ENCODE data around the gene MTUS2.
"Not testable (repeated sequence)": the region's sequence is repeated elsewhere in the genome, so short reads cannot be mapped to it uniquely, and the experiment has no call there.

Gene MTUS2

DNA sequence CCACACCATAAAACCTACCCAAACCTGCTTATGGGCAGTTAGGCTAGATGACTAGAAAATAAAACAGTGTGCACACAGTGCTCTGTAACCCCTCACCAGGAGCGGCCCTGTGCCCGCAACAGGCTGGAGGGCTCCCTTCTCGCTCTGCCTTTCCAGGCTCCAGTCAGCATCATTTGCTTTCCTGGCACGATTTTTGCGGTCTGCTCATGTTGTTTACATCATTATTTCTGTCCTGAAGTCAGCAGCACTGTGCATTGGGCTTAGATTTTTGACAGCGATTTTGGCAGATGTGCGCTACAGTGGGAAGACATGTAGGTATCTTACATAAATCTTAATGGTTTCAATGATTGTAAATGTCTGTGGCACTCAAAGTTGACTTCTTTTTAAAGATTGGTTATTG lies 344.0 kb downstream of the MTUS2 start:
- DNase-seq (ENCODE audit: low spot score) = no peak

DNA sequence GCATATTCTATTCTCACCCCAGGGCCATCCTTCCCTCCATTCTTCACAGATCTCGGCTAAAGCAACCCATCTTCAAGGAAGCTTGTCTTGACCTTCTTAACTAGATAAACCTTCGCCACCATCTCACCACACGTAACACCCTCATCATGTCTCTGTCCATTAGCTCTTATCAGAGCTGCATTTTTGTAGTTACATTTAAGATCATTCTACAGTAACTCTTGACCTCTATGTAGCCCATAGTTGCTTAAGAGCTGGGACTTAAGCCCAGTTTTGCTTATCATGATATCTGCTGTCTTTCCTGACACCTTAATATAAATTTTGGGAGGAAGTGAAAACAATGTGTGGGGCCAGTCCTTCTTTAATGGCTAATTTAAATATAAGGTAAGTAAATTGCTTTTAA lies 345.1 kb downstream of the MTUS2 start:
- DNase-seq (ENCODE audit: low spot score) = no peak

DNA sequence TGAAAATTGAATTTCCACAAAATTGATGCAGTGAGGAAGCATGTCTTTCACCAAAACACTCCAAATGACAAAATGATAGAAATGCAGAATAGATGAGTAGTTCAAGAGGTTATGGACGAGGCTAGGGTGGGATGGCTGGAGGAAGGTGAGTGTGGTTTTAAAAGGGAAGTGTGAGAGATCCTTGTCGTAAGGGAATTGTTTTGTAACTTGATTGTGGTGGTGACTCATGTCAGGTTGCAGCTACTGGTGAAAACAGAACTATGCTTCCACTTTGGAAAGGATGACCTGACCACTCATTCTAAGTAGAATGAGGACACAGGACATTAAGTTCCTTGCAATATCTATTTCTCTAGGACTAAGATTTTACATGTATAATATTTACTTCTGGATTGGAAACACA lies 345.7 kb downstream of the MTUS2 start:
- DNase-seq (ENCODE audit: low spot score) = no peak

DNA sequence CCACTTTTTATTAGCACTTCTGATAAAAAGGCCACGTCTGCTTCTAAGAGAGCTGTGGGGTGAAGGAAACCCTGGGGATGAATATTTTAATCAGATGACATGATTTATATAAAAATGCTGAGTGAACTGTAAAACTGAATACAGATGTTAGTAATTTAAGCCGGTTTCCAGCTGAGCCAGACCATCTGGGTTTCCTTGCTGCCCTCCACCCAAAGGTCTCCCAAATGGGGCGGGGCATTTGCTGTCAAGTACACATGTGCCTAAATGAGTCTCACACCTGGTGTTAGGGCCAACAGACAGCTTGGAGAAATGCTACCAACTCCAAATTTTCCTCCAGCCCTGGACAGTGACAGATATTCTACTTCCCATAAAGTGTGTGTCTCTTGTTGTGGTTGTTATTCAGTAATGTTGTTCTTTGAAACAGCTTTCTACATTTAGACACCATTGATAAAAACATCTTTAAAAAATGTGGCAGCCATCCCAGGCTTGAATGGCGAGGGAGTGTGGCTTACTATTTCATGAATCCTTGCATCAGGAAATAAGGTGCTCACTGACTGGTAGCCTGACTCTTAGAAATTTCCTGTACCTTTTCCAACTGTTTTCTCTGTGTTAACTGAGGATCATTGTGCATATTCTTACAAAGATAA lies 350.4 kb downstream of the MTUS2 start:
- no peak for DNase-seq (ENCODE audit: low spot score)

DNA sequence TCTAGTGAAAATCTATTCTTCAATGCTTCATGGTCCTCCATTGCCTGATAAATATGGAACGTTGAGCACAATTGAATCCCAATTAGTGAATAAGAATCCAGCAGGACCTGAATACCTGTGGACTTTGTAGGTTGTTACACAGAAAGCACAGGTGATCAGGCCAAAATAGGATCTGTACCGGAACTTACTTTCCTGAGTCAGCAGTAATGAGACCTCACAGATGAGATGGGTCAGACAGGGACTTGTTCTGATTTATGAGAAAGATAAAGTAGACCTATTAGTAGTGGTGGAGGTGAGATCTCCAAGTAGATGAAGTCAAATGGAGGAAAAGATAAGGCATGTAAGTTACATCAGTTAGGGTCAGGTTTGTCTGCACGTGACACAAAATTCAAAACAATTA lies 351.1 kb downstream of the MTUS2 start:
- DNase-seq (ENCODE audit: low spot score) = no peak

DNA sequence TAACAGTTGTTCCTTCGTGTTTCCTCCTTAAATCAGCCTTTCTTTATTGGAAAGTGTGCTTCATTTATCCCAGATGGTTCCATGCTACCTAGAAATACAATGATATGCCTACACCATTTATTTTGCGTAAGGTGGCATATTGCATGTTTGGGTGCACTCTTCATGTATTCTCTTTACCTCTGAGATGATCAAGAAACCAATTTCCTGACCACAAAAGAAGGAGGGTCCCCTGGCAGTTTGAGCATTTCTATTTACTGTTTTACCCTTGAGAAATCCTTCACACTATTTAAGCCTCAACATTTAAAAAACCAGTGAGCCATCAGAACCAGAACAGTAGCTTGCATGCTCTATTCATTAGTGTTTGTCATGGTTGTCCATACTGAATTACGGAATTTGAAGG lies 354.0 kb downstream of the MTUS2 start:
- DNase-seq (ENCODE audit: low spot score) = no peak

DNA sequence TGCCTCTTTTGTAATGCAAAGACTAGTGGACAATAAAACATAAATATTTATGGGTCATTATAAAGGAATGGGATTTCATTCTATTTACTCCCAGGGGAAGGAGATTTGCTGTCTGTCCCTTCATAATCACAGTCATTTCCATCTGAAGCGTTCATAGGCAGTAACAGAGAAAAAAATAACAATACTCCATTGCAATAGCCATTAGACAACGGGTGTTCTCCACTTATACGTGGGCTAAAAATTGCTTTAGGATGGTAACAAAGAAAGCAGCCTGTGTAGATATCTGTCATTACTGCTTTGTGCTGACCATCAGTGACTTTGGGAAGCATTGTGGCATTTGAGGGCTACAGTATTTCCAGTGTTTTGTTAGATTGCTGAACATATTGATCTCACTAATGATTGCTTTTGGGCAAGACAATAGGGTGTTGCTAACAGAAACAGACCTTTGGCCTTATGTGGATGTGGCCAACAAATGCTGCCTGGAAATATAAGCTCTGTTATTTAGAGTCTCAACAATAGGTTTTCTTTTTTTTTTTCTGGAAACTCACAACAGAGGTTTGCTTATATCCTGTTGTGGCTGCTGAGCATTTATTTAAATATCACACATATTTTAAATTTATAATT lies 355.2 kb downstream of the MTUS2 start:
- DNase-seq (ENCODE audit: low spot score) = no peak

DNA sequence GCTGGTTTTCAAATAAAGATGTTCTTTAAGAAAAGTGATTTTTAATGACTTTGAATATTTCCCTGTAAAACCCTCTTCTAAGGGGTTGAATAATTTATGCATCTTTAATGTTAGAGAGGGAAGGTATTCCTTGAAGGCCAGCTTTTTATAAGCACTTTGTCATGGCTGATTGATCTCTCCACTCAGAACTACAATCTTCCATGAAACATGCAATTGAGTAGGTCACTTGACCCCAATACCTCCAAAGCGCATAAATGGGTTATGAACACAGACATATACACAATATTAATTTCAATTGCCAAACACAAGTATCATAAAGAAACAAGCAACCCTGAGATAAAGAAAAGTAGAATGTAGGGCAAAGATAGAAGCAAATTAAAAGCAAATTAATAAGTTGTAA lies 359.9 kb downstream of the MTUS2 start:
- no peak for DNase-seq (ENCODE audit: low spot score)

DNA sequence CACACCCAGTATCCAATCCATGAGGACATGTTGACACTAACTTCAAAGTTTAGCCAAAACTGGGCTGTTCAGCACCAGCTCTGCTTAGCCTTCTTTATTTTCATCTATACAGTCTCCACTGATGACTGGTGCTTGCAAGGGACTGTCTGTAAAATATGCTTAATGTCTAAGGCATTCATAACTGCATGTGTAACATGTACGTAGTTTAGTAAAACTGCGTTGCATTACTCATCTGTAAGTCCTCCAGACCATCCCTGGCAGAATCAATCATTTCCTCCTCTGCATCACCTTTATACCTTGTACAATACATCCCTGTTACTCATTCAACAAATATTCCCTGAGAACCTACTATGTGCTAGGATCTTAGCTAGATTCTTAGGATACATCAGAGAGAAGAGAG lies 362.1 kb downstream of the MTUS2 start:
- no peak for DNase-seq (ENCODE audit: low spot score)

DNA sequence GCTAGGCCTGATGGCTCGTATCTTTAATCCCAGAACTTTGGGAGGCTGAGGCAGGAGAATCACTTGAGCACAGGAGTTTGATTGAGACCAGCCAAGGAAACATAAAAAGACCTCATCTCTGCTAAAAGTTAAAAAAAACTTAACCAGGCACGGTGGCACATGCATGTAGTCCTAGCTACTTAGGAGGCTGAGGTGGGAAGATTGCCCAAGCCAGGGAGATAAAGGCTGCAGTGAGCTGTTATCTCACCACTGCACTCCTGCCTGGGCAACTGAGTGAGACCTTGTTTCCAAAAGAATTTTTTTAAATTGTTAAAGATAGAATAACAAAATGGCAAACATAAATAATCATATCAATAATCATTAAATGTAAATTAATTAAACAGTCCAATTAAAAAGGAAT lies 365.8 kb downstream of the MTUS2 start:
- DNase-seq (ENCODE audit: low spot score) = no peak

DNA sequence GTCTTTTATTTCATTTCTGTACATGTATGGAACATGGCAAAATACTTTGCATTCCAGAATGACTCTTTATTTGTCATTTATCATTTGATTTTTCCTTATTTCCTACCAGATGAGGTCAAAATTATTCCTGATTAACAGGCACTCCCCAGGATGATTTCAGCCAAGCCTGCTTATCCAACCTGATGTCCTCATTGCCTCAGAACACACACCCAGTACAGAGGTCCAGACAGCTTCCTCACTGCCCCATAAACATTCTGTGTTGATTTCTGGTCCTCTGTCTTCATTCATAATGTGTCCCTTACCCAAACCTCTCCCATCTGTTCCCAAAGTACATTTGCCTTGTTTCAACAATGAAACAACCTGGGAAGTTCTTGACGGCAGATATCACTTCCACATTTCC lies 367.4 kb downstream of the MTUS2 start:
- no peak for DNase-seq (ENCODE audit: low spot score)

DNA sequence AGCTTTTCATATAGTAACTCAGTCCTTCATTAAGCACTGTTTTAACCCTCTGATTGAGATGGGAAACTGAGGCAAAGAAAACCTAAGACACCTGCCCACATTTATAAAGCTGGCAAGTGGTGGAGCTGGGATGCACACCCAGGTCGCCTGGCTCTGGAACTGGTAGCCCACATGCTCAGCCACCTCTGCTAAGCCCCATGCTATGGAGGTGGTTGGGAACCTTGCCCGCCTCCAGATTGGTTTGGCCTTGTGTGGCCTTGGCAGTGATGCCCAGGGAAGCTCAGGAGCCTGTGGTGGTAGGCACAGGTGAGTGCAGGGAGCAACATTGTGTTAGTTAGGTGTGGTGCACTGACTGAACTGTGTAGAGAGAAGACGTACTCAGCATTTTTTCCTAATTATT lies 370.2 kb downstream of the MTUS2 start:
- DNase-seq (ENCODE audit: low spot score) = no peak

DNA sequence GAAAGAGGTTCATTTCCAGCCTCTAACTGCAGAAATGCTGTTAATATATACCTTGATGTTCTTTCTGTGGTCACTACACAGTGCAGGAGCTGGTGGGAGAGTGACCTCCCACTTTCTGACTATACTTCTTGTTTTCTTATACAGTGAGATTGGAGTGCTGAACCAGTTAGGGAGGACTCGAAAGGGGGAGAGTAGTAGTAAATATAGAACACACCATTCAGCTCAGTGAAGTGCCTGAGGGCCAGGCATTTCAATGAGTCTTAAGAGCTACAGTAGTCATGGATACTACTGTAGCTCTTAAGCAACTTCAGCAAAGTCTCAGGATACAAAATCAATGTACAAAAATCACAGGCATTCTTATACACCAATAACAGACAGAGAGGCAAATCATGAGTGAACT lies 372.9 kb downstream of the MTUS2 start:
- no peak for DNase-seq (ENCODE audit: low spot score)

DNA sequence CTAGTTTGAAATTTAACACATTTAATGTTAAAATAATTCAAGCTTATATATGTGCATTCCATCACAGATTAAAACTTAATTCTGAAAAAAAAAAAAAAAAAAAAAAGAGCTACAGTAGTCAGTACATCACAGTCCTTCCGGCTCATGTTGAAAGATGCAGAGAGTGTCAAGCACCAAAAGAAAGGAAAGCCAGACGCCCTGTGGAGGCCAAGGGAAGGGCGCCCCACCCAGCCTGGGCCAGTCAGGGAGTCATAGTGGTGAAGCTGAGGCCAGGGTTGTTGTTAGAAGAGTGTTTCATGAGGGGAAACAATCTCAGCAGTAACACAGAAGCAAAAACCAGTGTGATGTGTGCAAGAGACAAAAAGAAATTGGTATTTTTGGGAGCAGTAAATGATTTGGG lies 375.3 kb downstream of the MTUS2 start:
- no peak for DNase-seq (ENCODE audit: low spot score)

DNA sequence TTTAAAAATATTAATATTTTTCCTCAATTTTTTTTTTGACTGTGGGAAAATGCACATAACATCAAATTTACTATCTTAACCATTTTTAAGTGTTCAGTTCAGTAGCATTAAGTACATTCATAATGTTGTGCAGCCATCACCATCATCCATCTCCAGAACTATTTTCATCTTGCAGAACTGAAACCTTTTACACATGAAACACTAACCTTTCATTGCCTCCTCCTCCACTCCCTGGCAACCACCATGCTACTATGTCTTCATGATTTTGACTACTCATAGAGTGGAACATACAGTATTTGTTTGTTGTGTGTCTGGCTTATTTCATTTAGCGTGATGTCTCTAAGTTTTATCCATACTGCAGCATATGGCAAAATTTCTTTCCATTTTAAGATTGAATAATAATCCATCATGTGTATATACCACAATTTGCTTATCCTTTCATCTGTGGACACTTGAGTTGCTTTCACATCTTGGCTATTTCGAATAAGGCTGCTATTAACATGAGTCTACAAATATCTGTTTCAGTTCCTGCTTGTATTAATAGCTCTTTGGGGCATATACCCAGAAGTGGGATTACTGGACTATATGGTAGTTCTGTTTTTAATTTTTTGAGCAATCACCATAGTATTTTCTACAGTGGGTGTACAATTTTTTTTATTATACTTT lies 376.4 kb downstream of the MTUS2 start:
- no peak for DNase-seq (ENCODE audit: low spot score)

DNA sequence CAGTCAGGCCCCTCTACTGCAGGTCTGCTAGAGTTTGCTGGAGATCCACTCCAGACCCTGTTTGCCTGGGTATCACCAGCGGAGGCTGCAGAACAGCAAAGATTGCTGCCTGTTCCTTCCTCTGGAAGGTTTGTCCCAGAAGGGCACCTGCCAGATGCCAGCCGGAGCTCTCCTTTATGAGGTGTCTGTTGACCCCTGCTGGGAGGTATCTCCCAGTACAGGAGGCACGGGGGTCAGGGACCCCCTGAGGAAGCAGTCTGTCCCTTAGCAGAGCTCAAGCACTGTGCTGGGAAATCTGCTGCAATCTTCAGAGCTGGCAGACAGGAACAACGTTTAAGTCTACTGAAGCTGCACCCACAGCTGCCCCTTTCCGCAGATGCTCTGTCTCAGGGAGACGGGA lies 382.6 kb downstream of the MTUS2 start:
- DNase-seq (ENCODE audit: low spot score) = not testable (repeated sequence)

DNA sequence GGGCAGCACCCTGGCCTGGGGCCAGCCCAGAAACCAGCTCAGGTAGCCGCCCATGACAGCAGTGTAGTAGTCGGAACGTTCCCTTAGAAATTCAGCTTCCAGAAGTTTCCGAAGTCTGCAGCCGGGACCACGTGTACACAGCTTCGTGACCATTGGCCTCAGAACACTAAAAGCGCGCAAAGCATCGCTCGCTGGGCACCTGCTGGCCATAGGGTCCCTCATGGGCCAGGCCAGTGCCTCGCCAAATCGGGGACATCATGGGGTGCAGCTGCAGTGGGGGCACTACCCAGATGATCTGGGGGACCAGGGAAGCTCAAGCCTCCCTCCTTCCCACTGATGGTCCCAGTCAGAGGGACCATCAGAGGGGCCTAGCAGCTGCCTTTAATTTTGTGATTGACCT lies 384.5 kb downstream of the MTUS2 start:
- no peak for DNase-seq (ENCODE audit: low spot score)

DNA sequence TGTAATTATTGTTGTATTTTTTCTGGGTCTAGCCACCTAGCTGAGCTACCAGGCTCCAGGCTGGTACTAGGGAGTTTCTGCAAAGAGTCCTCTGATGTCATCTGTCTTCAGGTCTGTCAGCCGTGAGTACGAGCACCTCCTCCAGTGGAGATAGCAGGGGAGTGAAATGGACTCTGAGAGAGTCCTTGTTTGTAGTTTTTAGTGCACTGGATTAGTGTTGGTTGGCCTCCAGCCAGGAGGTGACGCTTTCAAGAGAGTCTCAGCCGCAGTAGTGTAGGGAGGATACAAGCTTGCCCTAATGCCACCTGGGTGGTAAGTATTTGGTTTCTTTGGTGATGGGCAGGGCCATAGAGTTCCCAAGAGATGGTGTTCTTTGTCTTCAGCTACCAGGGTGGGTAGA lies 390.5 kb downstream of the MTUS2 start:
- DNase-seq (ENCODE audit: low spot score) = no peak

DNA sequence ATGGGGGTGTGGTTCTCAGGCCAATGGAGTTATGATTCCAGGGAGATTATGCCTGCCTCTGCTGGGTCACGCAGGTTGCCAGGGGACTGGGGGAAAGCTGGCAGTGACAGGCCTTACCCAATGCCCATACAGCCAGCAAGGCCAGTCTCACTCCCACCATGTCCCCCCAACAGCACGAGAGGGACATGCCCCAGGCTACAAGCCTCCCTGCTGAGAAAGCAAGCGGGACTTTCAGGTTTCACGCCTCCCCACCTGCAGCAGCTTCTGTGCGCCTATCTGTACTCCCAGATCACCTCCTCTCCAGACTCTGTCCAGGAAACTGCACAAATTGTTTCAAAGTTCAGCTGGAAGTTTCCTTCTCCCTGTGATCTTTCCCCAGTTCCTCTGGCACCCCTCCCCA lies 391.0 kb downstream of the MTUS2 start:
- not testable (repeated sequence) for DNase-seq (ENCODE audit: low spot score)

DNA sequence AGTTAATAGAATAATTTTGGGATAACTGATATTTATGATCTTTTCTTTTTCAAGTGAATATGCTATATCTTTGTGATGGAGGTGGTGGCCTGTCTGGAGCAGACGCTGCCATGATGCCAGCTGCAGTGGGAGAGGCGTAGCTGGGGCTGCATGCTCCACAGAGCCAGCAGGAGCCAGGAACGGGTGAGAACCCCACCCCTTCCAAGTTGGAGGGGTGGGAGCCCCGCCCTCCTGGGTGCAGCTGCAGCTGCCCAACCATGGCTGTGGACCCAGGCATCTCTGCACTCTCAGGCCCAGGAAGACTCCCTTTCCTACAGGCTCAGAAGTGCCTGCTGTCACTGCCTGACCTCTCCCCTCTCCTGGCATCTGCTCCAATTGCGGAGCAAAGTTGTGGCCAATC lies 402.3 kb downstream of the MTUS2 start:
- no peak for DNase-seq (ENCODE audit: low spot score)

DNA sequence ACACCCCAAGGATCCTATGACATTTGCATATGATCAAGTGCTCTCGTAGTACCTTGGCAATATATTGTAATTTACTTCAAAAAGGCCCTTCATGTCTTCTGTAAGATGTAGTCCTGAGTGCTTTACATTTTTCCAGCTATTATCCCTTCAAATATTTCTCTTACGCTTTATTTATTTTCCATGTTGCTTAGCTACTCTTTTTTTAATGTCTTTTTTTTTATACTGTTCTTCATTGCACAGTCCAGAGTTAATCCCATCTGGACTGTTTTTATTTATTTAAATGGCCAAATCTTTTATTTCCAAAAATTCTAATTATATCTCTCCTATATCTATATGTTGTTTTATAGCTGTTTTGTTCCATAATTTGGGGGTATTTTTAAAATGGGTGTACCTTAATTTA lies 404.1 kb downstream of the MTUS2 start:
- DNase-seq (ENCODE audit: low spot score) = no peak

DNA sequence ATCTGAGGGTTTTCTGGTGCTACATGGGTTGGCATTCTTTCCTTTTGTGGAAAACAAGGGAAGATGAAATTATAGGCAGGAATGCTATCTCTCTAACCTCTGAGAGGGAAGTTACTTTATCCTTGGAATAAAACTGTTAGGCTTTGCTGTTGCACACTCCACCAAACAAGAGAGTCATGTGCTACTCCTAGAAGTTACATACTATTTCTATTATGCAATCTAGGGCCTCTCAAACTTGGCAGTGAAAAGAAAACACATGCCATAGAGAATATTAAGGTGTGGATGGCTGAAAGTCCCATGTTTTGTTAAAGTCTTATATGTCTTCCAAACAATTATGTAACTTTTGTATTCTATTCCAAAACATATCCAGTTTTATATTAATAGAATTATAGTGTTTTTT lies 407.4 kb downstream of the MTUS2 start:
- no peak for DNase-seq (ENCODE audit: low spot score)

DNA sequence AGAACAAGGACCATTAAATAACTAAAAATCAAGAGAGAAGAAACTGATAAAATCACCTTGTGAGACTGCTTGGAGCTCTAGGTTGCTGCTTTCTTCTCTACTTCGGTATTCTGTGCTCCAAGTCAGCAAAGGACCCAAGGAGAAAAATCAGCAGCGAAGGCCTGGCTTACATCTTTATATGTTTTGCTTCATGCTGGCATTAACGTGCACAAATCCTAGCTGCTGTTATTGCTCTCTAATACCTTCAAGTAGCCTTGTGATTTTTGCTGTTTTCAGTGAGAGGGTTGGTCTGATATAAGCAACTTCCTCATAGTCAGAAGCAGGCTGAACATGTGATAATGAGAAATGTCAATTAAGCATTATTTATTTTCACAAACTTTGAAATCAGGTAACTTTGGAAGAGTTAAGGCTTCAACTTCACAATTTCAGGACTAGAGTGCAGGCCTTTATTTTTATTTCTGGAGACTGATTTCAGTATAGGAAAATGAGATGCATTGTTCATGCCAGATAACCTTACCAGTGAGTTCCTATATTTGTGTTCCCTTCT lies 410.2 kb downstream of the MTUS2 start:
- no peak for DNase-seq (ENCODE audit: low spot score)
